ENCODE measurements around the gene DUSP2.

DNA sequence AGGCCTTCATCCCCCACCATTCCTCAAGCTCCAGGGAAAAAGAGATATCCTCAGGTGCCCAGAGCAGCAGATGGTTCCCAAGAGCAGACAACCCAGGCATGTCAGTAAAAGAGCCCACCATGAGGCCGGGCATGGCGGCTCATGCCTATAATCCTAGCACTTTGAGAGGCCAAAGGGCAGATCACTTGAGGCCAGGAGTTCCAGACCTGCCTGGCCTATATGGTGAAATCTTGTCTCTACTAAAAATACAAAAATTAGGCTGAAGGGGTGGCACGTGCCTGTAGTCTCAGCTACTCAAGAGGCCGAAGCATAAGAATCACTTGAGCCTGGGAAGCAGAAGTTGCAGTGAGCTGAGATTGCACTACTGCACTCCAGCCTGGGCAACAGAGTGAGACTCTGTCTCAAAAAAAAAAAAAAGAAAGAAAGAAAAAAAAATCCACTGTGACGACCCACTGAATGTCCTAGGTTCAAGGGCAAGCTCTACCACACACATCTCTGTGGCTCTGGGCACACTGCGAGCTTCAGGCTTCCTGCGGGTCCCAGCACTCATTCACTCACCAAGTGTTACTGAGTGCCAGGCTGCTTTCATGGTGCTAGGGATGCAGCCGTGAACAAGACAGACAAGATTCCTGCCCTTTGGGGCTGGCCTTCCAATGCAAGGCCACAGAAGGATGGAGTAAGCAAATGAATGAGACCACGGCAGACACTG lies 6.5 kb upstream of the DUSP2 start:
- TF ChIP-seq, protein P1, sequence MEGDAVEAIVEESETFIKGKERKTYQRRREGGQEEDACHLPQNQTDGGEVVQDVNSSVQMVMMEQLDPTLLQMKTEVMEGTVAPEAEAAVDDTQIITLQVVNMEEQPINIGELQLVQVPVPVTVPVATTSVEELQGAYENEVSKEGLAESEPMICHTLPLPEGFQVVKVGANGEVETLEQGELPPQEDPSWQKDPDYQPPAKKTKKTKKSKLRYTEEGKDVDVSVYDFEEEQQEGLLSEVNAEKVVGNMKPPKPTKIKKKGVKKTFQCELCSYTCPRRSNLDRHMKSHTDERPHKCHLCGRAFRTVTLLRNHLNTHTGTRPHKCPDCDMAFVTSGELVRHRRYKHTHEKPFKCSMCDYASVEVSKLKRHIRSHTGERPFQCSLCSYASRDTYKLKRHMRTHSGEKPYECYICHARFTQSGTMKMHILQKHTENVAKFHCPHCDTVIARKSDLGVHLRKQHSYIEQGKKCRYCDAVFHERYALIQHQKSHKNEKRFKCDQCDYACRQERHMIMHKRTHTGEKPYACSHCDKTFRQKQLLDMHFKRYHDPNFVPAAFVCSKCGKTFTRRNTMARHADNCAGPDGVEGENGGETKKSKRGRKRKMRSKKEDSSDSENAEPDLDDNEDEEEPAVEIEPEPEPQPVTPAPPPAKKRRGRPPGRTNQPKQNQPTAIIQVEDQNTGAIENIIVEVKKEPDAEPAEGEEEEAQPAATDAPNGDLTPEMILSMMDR (IDR thresholded peaks at IDR 0.05) = no peak
- TF ChIP-seq POLR2A (IDR thresholded peaks at IDR 0.05) = no peak

All from heart left ventricle (tissue), 13 donors.